Subcutaneous abdominal adipose tissue (tissue), 5 donors: Measurements from ENCODE around the gene TCF12.

ENCODE experiments used
- H3K27ac ChIP-seq: one replicate; pipeline ENCODE4 v1.7.0; 2013; ENCODE audit warnings: low read depth, mild to moderate bottlenecking, inconsistent platforms, low read length, moderate library complexity
- H3K27me3 ChIP-seq, 5 donors: one replicate each; pipeline ENCODE4 v1.7.0; 2013; ENCODE audit warnings: low read length in 5 of 5, inconsistent platforms in 1 of 5; ENCODE audit not compliant: control insufficient read depth in 5 of 5, insufficient read depth in 4 of 5
- H3K36me3 ChIP-seq, 5 donors: one replicate each; pipeline ENCODE4 v1.7.0; 2013; ENCODE audit warnings: low read length in 5 of 5; ENCODE audit not compliant: control insufficient read depth in 5 of 5, insufficient read depth in 5 of 5
- H3K4me1 ChIP-seq, 5 donors: one replicate each; pipeline ENCODE4 v1.7.0; 2013; ENCODE audit warnings: low read length in 5 of 5, mild to moderate bottlenecking in 3 of 5, moderate library complexity in 1 of 5; ENCODE audit not compliant: control insufficient read depth in 5 of 5, insufficient read depth in 5 of 5
- H3K4me3 ChIP-seq, 5 donors: one replicate each; pipeline ENCODE4 v1.7.0; 2013; ENCODE audit warnings: low read length in 5 of 5, low read depth in 1 of 5
- H3K9ac ChIP-seq, 5 donors: one replicate each; pipeline ENCODE4 v1.7.0; 2013; ENCODE audit warnings: low read length in 5 of 5, mild to moderate bottlenecking in 4 of 5, moderate library complexity in 3 of 5
- H3K9me3 ChIP-seq, 5 donors: one replicate each; pipeline ENCODE4 v1.7.0; 2013; ENCODE audit warnings: low read length in 5 of 5; ENCODE audit not compliant: control insufficient read depth in 5 of 5
- donor health status: healthy.
- donor health status: healthy.
- donor health status: healthy.
- donor health status: healthy.
- donor health status: healthy.

Gene TCF12

DNA sequence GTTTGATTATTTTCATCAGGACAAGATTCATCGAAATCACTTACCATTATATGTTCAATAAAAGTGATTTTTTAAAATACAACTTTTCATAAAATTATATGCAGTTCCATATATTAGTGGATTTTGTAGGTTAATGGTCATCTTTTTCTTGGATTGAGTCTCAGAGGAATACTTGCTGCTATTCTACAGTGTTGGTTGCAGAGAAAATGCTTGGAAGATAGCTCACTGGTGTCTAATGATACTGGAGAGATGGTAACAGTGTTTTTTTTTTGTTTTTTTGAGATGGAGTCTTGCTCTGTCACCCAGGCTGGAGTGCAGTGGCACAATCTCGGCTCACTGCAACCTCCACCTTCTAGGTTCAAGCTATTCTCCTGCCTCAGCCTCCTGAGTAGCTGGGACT is 143.3 kb downstream of the TCF12 start:
- H3K4me3 ChIP-seq = no peak overlapping the region
- H3K27me3 ChIP-seq = no peaks in the 10 kb centered on the region
- no peak overlapping the region for H3K9ac ChIP-seq
- peaks cover 0 to 23% (median 14%) of the 10 kb centered on the region in 5 donors for H3K4me1 ChIP-seq
- H3K9me3 ChIP-seq = no peaks in the 10 kb centered on the region
- H3K36me3 ChIP-seq = peaks cover 0 to 3% (median 0%) of the 10 kb centered on the region in 5 donors
- no peak overlapping the region for H3K27ac ChIP-seq

DNA sequence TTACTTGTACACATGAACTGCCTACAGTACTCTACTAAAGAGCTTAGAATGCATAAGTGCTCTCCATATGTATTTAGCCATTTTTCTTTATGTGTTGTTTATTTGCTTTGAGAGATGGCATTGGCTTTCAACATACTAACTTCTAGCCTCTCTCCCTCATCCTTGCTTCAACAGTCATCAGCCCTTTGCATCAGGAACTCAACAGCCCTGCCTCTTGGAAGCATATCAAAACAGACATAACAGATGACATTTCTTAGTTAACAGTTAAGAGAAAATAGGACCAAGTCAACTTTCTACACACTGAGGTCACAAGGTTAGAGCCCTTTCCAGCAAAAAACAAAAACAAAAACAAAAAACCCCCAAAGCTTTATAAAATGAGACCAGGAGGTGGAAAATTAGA is 145.6 kb downstream of the TCF12 start:
- no peak overlapping the region for H3K4me3 ChIP-seq
- H3K36me3 ChIP-seq = peaks cover 0 to 3% (median 0%) of the 10 kb centered on the region in 5 donors
- H3K9me3 ChIP-seq = no peaks in the 10 kb centered on the region
- no peaks in the 10 kb centered on the region for H3K27me3 ChIP-seq
- no peak overlapping the region for H3K27ac ChIP-seq
- no peak overlapping the region for H3K9ac ChIP-seq
- H3K4me1 ChIP-seq = peaks cover 0 to 4% (median 0%) of the 10 kb centered on the region in 5 donors

DNA sequence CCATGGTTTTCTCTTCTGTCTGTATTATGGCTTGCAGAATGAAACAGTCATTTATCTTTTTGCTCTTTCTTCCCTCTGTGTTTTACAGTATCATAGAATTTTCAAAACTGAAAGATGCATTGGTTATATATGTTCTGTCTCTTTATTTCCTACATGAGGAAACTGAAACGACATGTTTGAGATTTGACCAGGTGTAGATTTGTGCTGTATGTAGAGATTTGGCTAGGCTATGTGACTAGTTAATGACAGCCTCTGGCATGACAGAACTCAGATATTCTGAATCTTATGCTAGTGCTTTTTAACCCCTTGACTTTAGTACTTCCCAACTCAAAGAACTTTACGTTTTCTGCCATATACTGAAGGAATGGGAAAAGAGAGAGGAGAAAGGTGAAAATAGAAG is 151.0 kb downstream of the TCF12 start:
- Histone ChIP-seq H3K9me3 (no peaks in the 10 kb centered on the region), H3K9ac (no peak overlapping the region), H3K4me1 (peaks cover 0 to 3% (median 0%) of the 10 kb centered on the region in 5 donors), H3K4me3 (no peak overlapping the region), H3K27me3 (no peaks in the 10 kb centered on the region), H3K36me3 (no peaks in the 10 kb centered on the region), H3K27ac (no peak overlapping the region)

DNA sequence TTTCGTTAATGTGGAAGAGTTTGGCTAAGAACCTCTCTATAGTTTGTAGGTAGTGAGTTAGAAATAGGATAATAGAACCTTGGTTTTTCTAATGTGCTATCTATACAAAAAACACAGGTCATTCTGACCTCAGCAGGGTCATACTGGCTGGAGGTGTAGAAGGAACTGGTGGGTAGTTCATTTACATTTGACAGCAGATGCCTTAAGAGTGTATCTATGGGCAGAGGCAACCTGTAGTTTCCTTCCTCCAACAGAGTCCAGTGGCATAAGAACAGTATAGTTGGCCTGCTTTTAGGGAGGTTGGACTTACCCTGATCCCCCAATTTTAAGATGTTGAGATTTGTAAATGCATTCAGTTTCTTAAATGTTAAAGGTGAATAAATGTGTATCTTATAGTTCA is 152.2 kb downstream of the TCF12 start:
- no peak overlapping the region for H3K9ac ChIP-seq
- H3K27ac ChIP-seq = no peak overlapping the region
- no peaks in the 10 kb centered on the region for H3K27me3 ChIP-seq
- peaks cover 0 to 3% (median 0%) of the 10 kb centered on the region in 5 donors for H3K4me1 ChIP-seq
- H3K36me3 ChIP-seq = no peaks in the 10 kb centered on the region
- no peaks in the 10 kb centered on the region for H3K9me3 ChIP-seq
- H3K4me3 ChIP-seq = no peak overlapping the region

DNA sequence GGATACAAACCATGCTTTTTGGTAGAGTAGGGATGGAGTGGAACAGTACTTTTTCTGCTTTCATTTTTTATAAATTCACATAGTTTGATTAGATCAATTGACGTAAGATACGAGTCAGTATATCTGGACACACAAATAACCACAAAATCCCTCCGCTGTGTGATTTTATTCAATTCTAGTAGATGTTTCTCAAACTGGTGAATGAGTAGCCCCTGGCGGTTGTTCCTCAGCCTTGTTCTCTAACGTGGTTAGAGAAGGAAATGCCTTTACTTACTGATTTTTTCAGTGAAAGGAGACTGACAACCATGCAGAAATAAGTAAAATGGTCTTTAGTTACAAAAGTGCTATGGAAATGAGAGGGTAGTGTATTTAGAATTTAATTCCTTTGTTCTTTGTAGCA is 161.0 kb downstream of the TCF12 start:
- Histone ChIP-seq H3K27me3 (no peaks in the 10 kb centered on the region), H3K9me3 (no peaks in the 10 kb centered on the region), H3K4me3 (no peak overlapping the region), H3K27ac (no peak overlapping the region), H3K36me3 (no peaks in the 10 kb centered on the region), H3K9ac (no peak overlapping the region), H3K4me1 (peaks cover 0 to 12% (median 9%) of the 10 kb centered on the region in 5 donors)

DNA sequence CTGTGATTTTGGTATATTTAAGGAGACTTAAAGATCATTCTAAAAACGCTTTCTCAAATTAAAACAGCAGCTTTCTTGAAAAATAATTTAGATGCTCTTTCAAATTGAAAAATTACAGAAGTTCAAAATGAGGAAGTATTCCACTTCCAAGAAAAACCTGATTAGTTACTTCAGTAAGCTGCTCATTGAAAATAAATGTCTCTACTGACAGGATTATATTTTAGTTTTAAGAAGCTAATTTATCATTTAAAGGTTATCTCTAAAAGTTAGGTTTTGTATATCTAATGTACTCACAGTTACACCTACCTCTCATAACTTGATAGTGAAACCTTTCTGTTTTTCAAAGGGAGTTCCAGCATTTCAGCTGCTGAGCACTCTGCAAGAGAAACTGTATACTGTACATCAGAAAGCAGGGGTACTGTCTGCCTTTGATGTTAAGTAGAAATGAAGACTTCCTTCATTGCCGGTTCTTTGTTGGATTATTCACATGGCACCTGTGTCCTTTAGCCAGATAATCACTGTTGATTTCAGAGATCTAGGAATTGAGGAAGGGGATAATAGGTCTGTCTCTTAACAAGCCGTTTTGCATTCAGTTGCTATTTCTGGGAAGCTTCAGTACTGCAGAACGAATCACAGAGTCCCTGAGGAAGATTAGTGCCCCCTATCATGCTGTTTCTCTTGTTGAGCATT is 161.6 kb downstream of the TCF12 start:
- no peak overlapping the region for H3K4me3 ChIP-seq
- H3K27me3 ChIP-seq = no peaks in the 10 kb centered on the region
- peaks cover 0 to 12% (median 9%) of the 10 kb centered on the region in 5 donors for H3K4me1 ChIP-seq
- no peaks in the 10 kb centered on the region for H3K9me3 ChIP-seq
- no peaks in the 10 kb centered on the region for H3K36me3 ChIP-seq
- H3K27ac ChIP-seq = no peak overlapping the region
- no peak overlapping the region for H3K9ac ChIP-seq

DNA sequence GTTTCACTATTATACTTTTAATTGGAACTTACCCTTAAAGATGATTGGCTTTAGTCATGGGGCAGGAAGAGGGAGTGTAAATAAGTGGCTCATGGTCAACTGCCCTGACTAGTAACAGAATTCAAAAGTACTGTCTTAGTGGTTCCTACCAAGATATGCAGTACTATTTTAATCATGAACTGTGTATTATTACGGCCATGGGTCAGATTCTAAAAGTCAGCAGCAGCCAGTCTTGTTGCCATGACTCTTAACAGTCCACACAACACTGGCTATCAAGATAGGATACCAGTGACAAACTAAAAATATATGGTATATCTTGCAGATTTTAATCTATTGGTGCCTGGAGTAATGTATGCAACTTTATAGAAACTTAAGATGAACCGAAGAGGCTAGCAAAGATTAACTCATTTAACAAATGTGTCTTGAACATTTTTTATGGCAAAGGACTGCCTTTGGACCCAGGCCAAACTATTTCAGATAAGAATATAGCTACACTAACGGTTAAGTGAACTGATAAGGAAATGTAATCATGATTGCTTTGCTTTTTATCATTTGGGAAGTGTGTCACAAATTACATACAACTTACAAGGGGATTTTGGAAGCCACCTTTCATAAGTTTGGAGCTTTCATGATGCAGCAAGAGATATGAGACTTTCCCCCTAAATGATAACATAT is 163.7 kb downstream of the TCF12 start:
- Histone ChIP-seq H3K9me3 (no peaks in the 10 kb centered on the region), H3K4me3 (no peak overlapping the region), H3K4me1 (peaks cover 0 to 12% (median 9%) of the 10 kb centered on the region in 5 donors), H3K27ac (no peak overlapping the region), H3K9ac (no peak overlapping the region), H3K27me3 (no peaks in the 10 kb centered on the region), H3K36me3 (no peaks in the 10 kb centered on the region)

DNA sequence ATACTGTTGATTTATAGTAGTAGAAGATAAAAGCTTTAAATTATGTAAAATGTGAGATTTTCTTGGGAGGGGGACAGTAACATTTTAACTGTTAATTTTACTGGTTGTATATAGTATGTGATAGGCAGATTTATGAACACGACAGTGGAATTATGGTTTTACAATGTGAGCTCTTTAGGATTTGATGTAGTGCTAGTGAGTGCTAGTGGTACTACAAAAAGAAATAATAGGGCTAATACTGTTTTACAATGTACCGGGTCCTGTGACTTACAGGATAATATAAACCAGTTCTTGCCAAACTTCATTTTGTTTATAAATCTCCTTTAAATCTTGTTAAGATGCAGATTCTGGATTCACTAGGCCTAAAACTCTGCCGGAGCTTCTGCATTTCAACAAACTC is 165.7 kb downstream of the TCF12 start:
- Histone ChIP-seq H3K9me3 (no peaks in the 10 kb centered on the region), H3K4me1 (peaks cover 0 to 12% (median 8%) of the 10 kb centered on the region in 5 donors), H3K36me3 (no peaks in the 10 kb centered on the region), H3K27ac (no peak overlapping the region), H3K27me3 (no peaks in the 10 kb centered on the region), H3K9ac (no peak overlapping the region), H3K4me3 (no peak overlapping the region)

DNA sequence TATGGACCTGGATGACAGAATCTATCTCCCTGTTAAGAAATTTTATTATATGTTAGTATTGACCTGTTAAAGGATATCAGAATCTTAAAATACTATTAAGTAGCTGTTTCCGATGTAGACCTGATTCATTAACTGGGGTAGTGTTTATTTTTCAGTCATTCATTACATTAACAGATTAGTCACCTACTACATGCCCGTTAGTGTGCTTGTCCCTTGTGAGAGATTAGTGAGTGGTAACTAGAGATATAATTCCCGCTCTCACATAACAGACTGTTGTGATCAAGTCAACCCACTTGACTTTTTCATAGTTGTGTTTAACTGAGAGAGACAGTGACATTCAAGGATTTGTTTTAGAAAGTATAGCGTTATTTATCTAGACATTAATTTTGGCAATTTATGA is 166.8 kb downstream of the TCF12 start:
- Histone ChIP-seq H3K4me1 (peaks cover 0 to 12% (median 5%) of the 10 kb centered on the region in 5 donors), H3K9me3 (no peaks in the 10 kb centered on the region), H3K4me3 (no peak overlapping the region), H3K27ac (no peak overlapping the region), H3K9ac (no peak overlapping the region), H3K27me3 (no peaks in the 10 kb centered on the region), H3K36me3 (no peaks in the 10 kb centered on the region)

DNA sequence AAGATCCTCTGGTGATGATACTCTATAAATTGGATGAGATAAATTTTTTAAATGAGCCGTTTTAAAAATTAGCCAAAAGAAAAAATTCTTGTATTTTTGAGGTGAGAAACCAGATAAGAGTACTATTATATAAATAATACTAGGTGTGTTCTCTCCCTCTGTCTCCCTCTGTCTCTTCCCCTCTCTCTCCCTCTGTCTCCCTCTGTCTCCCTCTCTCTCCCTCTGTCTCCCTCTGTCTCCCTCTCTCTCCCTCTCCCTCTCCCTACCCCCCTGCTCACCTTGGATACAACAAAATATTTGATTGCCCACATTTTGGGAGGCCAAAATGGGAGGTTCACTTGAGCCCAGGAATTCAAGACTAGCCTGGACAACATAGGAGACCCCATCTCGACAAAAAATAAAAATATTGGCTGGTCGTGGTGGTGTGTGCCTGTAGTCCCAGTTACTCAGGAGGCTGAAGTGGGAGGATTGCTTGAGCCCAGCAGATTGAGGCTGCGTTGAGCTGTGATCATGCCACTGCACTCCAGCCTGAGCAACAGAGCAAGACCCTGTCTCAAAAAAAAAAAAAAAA is 168.5 kb downstream of the TCF12 start:
- H3K4me3 ChIP-seq = no peak overlapping the region
- no peak overlapping the region for H3K9ac ChIP-seq
- no peaks in the 10 kb centered on the region for H3K36me3 ChIP-seq
- no peak overlapping the region for H3K27ac ChIP-seq
- no peaks in the 10 kb centered on the region for H3K27me3 ChIP-seq
- H3K9me3 ChIP-seq = no peaks in the 10 kb centered on the region
- peaks cover 1 to 5% (median 4%) of the 10 kb centered on the region in 5 donors for H3K4me1 ChIP-seq
